Tibial nerve (tissue), 3 donors: ENCODE measurements around the gene TTC29.

Source experiments
- CTCF ChIP-seq, 5 experiments: fragments of 200-600 bp in 3 of 5; fragments of 450-650 bp in 2 of 5; sonication (generic) in 3 of 5; IDR thresholded peaks; one replicate each; pipeline ENCODE4 v1.5.1; 2016 to 2019; ENCODE audit warnings: antibody characterized with exemption in 5 of 5, mild to moderate bottlenecking in 3 of 5, moderate library complexity in 2 of 5
- POLR2A ChIP-seq, 2 donors: fragments of 450-650 bp; IDR thresholded peaks; one replicate each; pipeline ENCODE4 v1.6.1; 2017; ENCODE audit warnings: antibody characterized with exemption in 2 of 2, mild to moderate bottlenecking in 2 of 2, moderate library complexity in 2 of 2

- TF ChIP-seq CTCF (IDR thresholded peaks at IDR 0.05) (no peak), POLR2A (IDR thresholded peaks at IDR 0.05) (no peak)
Observed at GRCh38 chr4:146890301-146890700, 55.4 kb downstream of the TTC29 start.
